Astrocyte of the cerebellum (primary cell): ENCODE data around the gene GBA2.

ENCODE experiments used
- DNase-seq: peaks from one replicate; pipeline ENCODE4 v3.0.0-alpha.2; 2011; ENCODE audit warnings: low read depth
- H3K4me3 ChIP-seq: 2 replicates; pipeline ENCODE4 v1.5.1; 2011; ENCODE audit warnings: mild to moderate bottlenecking, low read depth, low read length, moderate library complexity
- in situ Hi-C: cut with HindIII; loops from 2 replicates; pipeline ENCODE4 v1.10.0; 2017; ENCODE audit warnings: low sequenced_read_pairs
- TF ChIP-seq, protein P1 (sequence below): IDR thresholded peaks from 2 replicates; pipeline ENCODE4 v1.5.1; 2012; ENCODE audit warnings: low read length, low read depth, moderate library complexity, mild to moderate bottlenecking; ENCODE audit errors: missing control alignments

Gene GBA2

DNA sequence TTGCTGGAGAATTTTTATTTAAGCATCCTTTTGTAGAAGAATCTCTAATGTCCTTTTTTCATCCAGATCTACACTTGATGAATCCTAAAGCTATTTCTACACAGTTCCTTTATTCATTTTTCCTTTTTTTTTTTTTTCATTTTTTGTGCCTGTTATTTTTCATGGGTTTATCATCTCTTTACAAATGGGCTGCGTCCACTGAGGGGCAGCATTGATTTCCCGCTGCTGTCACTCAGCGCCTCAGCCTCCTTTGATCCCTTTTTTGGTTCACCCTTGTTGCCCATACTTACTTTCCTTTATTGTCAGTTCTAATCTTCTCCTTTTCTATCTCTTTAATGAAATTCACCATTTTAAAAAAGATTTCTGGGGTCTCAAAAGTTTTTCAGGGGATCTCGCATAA lies 10.8 kb upstream of the GBA2 start:
- TF ChIP-seq, protein P1, sequence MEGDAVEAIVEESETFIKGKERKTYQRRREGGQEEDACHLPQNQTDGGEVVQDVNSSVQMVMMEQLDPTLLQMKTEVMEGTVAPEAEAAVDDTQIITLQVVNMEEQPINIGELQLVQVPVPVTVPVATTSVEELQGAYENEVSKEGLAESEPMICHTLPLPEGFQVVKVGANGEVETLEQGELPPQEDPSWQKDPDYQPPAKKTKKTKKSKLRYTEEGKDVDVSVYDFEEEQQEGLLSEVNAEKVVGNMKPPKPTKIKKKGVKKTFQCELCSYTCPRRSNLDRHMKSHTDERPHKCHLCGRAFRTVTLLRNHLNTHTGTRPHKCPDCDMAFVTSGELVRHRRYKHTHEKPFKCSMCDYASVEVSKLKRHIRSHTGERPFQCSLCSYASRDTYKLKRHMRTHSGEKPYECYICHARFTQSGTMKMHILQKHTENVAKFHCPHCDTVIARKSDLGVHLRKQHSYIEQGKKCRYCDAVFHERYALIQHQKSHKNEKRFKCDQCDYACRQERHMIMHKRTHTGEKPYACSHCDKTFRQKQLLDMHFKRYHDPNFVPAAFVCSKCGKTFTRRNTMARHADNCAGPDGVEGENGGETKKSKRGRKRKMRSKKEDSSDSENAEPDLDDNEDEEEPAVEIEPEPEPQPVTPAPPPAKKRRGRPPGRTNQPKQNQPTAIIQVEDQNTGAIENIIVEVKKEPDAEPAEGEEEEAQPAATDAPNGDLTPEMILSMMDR = no peak
- no peak for DNase-seq
- in situ Hi-C loops = loop anchor here (25.0 kb wide), 1 partner anchor 128 kb away; no protein-coding TSS in a partner anchor
- H3K4me3 ChIP-seq = no peak overlapping the region

DNA sequence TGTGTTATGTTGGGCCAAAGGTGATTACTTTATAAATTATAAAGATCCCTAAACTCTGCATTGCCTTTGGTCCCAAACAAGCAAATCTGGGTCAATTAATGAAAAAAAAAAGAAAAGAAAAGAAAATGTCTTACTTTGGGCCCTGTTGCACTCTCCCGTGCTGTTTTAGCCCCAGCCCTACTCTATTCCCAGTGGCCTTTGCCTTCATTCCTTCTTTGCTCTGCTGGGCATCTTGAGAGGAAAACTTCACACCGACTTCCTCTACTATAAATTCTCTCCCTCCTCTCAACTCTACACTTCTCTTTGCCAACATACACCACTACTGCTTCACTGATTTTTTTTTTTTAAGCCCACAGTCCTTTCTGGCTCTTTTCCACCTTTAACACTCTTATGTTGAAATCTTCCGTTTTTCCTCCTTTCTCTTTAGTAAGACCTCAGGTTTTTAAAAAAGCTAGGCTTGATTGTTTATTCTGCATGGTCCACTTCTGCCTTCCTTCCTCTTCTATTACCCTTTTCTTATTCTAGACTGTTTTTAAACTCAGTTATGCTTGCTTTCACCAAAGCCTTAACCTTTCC lies 9.5 kb upstream of the GBA2 start:
- TF ChIP-seq, protein P1 = no peak
- in situ Hi-C loops = loop anchor here (25.0 kb wide), 1 partner anchor 129 kb away; no protein-coding TSS in a partner anchor
- no peak for DNase-seq
- no peak overlapping the region for H3K4me3 ChIP-seq

DNA sequence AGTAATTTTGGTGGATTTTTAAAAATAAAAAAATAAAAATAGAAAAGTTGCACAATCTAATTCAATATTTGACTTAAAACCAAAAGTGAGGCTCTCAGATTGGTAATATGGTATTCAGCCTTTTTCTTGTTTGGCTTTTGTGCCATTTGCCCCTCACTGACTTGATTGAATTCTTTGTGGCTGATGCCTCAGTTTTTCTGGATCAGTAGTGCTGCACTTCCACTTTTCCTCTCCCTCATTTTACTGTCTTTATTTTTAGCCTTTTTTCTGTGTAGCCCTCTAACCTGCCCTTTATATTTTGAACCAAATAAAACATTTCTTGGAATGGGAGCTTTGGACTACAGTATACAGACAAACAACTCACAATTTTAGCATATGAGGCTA lies 8.9 kb upstream of the GBA2 start:
- DNase-seq = no peak
- in situ Hi-C loops = loop anchor here (25.0 kb wide), 1 partner anchor 129 kb away; no protein-coding TSS in a partner anchor
- no peak overlapping the region for H3K4me3 ChIP-seq
- TF ChIP-seq, protein P1 = no peak

DNA sequence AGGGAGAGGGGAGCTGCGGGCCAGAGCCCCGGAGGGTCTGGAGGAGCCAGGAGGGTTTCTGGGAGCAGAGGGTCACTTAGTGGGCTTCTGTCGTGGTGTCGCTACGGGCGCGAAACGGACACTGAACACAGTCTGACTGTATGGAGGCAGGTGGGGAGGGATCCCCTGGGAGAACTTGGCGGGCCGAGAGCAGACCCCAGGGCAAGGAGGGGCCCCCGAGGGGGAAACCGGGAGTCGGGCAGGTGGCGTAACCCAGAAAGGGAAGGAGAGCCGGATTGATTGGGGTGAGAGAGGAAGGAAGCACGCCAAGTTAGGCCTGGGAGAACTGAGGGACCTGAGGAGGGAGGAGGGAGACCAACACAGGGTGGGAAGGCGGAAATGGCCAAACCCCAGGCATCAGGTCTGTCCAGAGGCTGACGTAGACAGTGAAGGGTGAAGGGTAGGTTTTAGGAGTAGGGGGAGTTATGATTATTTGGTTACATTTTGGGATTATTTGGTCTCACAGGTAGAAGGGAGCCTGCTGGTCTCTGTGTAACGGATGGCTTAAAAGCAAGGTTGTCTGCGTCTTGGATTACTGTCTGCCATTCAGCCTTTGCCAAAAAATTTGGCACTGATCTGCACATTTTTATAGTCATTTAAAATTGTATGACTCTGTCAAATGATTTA lies 8.3 kb upstream of the GBA2 start:
- TF ChIP-seq, protein P1 = no peak
- DNase-seq = no peak
- in situ Hi-C loops = loop anchor here (25.0 kb wide), 1 partner anchor 130 kb away; no protein-coding TSS in a partner anchor
- peak overlapping the region; percentile 40 for H3K4me3 ChIP-seq

DNA sequence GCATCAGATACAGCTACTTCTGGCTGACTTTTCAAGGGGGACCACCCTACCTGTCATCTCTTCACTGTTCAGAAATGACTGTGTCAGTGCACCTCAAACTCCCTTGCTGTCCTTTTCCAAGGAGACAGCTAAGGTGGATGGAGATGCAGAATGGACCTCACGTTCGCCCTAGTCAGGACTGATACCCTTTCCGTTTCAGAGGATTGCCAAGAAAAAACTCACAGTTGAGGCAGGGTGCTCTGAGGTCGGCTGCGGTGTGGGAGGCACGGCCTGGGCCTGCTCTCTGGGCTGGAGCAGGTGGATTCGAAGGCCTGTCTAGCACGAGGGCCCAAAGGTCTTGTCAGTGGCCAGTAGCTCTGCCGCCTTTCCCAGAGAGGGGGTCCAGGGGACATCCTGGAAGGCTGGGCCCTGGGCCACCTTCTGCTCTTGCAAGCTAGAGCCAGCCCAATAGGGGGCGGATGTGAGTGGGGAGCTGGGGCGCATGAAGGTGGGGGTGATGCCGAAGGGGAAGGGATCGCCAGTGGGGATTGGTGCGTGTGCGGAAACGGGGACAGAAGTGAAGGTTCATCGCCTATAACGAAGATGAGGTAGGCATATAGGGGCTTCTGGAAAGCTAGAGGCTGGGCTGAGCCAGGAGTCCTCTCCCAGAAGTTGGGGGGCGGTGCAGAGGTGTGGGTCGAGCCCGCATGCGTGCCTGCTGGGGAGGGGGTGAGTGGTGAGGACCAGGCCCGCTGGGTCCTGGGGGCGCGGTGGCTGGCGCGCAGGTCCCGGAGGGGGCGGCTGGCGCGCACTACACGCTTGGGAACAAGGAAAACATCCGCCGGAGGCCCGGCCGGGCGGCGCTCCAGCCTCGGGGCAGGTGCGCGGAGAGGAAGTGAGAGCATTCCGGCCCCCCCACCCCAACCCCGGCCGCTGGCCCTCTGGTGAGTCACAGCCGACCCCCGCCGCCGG lies 7.5 kb upstream of the GBA2 start:
- in situ Hi-C loops = loop anchor here (25.0 kb wide), 1 partner anchor 131 kb away; no protein-coding TSS in a partner anchor
- no peak for DNase-seq
- TF ChIP-seq, protein P1 = peak; percentile 58
- peak overlapping the region; percentile 40 for H3K4me3 ChIP-seq

DNA sequence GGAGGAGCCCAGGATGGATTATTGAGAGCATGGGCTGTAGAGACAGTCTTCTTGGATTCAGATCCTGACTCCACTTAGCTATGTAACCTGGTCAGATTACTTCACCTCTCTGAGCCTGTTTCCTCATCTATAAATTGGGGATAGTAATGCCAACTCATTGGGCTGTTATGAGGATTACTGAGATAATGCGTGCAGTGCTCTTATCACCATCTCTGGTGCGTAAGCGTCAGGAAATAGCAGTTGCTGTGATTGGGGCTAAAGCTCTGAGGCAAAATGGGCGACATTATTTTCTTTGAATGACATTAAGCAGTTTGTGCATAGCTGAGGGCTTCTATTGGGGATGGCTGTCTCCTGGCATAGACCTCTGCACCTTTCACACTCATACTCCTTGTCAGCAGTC lies 6.0 kb upstream of the GBA2 start:
- DNase-seq = no peak
- no peak overlapping the region for H3K4me3 ChIP-seq
- in situ Hi-C loops = loop anchor here (25.0 kb wide), 1 partner anchor 132 kb away; no protein-coding TSS in a partner anchor
- TF ChIP-seq, protein P1 = no peak
